Measurements from ENCODE around the gene ICE1. TPM values are rescaled to one million over a fixed set of nuclear protein-coding genes. Genes with fewer than 3 reads are reported as not detected.
A peak's percentile ranks its signal among the peaks of the same experiment; 100 is the strongest.

The ICE1 gene
- total RNA-seq (10 to 100 TPM; 22.3 to 24.1 TPM), polyA plus RNA-seq (ENCODE audit: insufficient read length in 6 of 6) (10 to 100 TPM; 29.6 to 32.0 (median 30.9) TPM)
- long read RNA-seq, donor 1, partial matches to known transcripts: 0 of 5 reads
- long read RNA-seq, donor 1, other reads (novel, unspliced or antisense): 5 of 5 reads
- long read RNA-seq, donor 2, partial matches to known transcripts: 16 of 24 reads
- long read RNA-seq, donor 2, other reads (novel, unspliced or antisense): 8 of 24 reads
- long read RNA-seq, donor 3, partial matches to known transcripts: 5 of 7 reads
- long read RNA-seq, donor 3, other reads (novel, unspliced or antisense): 0 of 7 reads
- long read RNA-seq, donor 4, partial matches to known transcripts: 0 of 1 reads
- long read RNA-seq, donor 4, other reads (novel, unspliced or antisense): 0 of 1 reads
- long read RNA-seq, donor 5, partial matches to known transcripts: 0 of 7 reads
- long read RNA-seq, donor 5, other reads (novel, unspliced or antisense): 7 of 7 reads
- long read RNA-seq, donor 6: 0 reads
- long read RNA-seq, donor 7, partial matches to known transcripts: 6 of 6 reads
- long read RNA-seq, donor 7, other reads (novel, unspliced or antisense): 0 of 6 reads
- long read RNA-seq, donor 8: 0 reads
- long read RNA-seq, donor 9: 0 reads
- long read RNA-seq, donor 10: 0 reads
- long read RNA-seq, donor 11, partial matches to known transcripts: 0 of 3 reads
- long read RNA-seq, donor 11, other reads (novel, unspliced or antisense): 0 of 3 reads
- long read RNA-seq, donor 12: 0 reads

GRCh38 chr5:5421961-5422818, at the start of gene ICE1:
Gene ICE1, plus strand, starts transcription at chr5:5422677. Its CDS starts 239 bp downstream, at chr5:5422916.
- H3K27me3 ChIP-seq: no peaks in the 10 kb centered on the region
- H3K4me3 ChIP-seq: peak within 1 kb of the TSS; percentile 96 to 98
- intact Hi-C loops (cut with DNase I): no loop called here
- H3K9me3 ChIP-seq: no peaks in the 10 kb centered on the region
- H3K36me3 ChIP-seq: no peaks in the 10 kb centered on the region
- peak within 1 kb of the TSS; percentile 96 to 99 for H3K27ac ChIP-seq
- ATAC-seq (peak; percentile 96), DNase-seq (peak; percentile 98 to 99 (median 98))
- TF ChIP-seq, protein P1, sequence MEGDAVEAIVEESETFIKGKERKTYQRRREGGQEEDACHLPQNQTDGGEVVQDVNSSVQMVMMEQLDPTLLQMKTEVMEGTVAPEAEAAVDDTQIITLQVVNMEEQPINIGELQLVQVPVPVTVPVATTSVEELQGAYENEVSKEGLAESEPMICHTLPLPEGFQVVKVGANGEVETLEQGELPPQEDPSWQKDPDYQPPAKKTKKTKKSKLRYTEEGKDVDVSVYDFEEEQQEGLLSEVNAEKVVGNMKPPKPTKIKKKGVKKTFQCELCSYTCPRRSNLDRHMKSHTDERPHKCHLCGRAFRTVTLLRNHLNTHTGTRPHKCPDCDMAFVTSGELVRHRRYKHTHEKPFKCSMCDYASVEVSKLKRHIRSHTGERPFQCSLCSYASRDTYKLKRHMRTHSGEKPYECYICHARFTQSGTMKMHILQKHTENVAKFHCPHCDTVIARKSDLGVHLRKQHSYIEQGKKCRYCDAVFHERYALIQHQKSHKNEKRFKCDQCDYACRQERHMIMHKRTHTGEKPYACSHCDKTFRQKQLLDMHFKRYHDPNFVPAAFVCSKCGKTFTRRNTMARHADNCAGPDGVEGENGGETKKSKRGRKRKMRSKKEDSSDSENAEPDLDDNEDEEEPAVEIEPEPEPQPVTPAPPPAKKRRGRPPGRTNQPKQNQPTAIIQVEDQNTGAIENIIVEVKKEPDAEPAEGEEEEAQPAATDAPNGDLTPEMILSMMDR (IDR thresholded peaks at IDR 0.05): peak in 1 of 2 donors; percentile 10
- H3K4me1 ChIP-seq: peaks cover 32 to 37% of the 10 kb centered on the region in 2 donors

DNA sequence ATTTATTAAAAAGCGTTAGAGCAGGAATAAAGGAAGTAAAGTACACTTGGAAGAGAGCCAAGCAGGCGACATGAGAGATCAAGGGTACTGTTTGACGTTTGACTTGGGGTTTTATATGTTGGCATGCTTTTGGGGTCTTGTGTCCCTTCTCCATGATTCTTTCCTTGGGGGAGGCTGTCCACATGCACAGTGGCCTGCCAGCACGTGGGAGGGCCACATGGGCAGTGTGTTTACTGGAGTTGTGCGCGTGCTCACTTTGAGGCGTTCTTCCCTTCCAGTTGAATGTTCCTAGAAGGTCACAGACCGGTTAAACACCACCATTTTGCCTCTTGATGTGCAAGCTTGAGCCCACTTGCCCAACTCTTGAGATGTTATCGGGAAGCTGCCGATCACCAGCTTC, 49.5 kb upstream of the ICE1 start:
- no peak overlapping the region for H3K27ac ChIP-seq
- H3K36me3 ChIP-seq: no peaks in the 10 kb centered on the region
- no peak for DNase-seq
- no peaks in the 10 kb centered on the region for H3K27me3 ChIP-seq
- no peak for ATAC-seq
- intact Hi-C loops (cut with DNase I): no loop called here
- H3K9me3 ChIP-seq: no peaks in the 10 kb centered on the region
- no peak overlapping the region for H3K4me3 ChIP-seq
- TF ChIP-seq, protein P1 (IDR thresholded peaks at IDR 0.05): no peak
- no peaks in the 10 kb centered on the region for H3K4me1 ChIP-seq

GRCh38 chr5:5373351-5373989, 49.0 kb upstream of the ICE1 start:
- Histone ChIP-seq H3K4me1 (no peaks in the 10 kb centered on the region), H3K36me3 (no peaks in the 10 kb centered on the region), H3K27ac (peak overlapping the region in 1 of 2 donors; percentile 48), H3K4me3 (no peak overlapping the region), H3K27me3 (no peaks in the 10 kb centered on the region), H3K9me3 (no peaks in the 10 kb centered on the region)
- intact Hi-C loops (cut with DNase I): no loop called here
- TF ChIP-seq, protein P1 (IDR thresholded peaks at IDR 0.05): no peak
- ATAC-seq (peak; percentile 82), DNase-seq (peak in 2 of 4 donors; percentile 15 to 21)

- Histone ChIP-seq H3K27me3 (no peaks in the 10 kb centered on the region), H3K4me3 (no peak overlapping the region), H3K36me3 (no peaks in the 10 kb centered on the region), H3K9me3 (no peaks in the 10 kb centered on the region), H3K27ac (peak overlapping the region in 1 of 2 donors; percentile 48), H3K4me1 (no peaks in the 10 kb centered on the region)
- DNase-seq: peak in 1 of 4 donors; percentile 53
- peak; percentile 61 for ATAC-seq
- TF ChIP-seq, protein P1 (IDR thresholded peaks at IDR 0.05): no peak
- intact Hi-C loops (cut with DNase I): no loop called here
These were observed 48.3 kb upstream of the ICE1 start for GRCh38 chr5:5374009-5374715.

Measured in left lung (tissue), 14 donors.